ENCODE results near the gene OLFM3. TPM values are rescaled to one million over a fixed set of nuclear protein-coding genes. Genes with fewer than 3 reads are reported as not detected.

Gene OLFM3
- total RNA-seq, 1 donor from 2014 or later = 3.8 TPM

DNA sequence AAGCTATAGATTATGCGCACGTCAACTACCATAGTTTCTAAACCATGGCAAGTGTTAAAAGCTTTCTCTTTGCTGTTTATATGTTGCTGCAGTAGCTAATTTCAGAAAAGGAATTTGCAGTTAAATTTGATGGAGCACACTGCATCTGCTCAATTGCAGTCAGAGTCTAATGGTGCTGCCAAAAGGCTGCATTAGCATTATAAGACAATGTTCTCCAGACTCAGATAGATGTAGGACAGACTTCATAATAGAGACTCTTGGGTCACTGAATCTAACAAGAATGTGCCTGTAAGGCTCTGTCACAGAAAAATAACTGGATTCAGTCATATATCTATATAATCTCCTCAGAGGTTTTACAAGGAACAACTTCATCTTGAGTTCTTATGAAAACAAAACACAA, 198.3 kb downstream of the OLFM3 start:
- no peaks in the 10 kb centered on the region for H3K27me3 Mint-ChIP-seq
- no peak for DNase-seq (ENCODE audit: extremely low spot score, unreplicated experiment)
- H3K9me3 Mint-ChIP-seq = no peaks in the 10 kb centered on the region
- no peak overlapping the region for H3K27ac Mint-ChIP-seq
- H3K4me3 Mint-ChIP-seq = no peak overlapping the region
- H3K36me3 Mint-ChIP-seq = no peaks in the 10 kb centered on the region
- TF ChIP-seq CTCF (conservative IDR thresholded peaks at IDR 0.05) = no peak
- H3K4me1 Mint-ChIP-seq (ENCODE audit: unreplicated experiment) = peaks cover 5% of the 10 kb centered on the region

DNA sequence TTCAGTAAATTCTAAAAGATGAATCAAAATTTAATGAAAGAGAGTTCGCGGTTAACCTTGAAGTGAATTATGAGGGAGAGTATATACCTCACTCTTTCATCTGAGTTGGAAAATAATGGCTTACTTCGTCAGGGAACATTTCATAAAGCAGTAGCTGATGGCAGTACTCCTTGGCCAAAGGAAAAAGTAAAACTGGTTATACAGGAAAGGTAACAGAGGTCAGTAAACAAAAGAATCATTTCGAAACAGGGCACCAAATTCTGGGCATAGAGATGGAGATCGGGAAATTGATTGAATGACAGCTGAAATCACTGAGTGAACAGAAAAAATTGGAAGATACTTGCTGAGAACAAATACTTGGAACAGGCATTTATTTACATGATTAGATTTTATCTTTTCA, 199.0 kb downstream of the OLFM3 start:
- TF ChIP-seq CTCF (conservative IDR thresholded peaks at IDR 0.05) = no peak
- no peaks in the 10 kb centered on the region for H3K36me3 Mint-ChIP-seq

DNA sequence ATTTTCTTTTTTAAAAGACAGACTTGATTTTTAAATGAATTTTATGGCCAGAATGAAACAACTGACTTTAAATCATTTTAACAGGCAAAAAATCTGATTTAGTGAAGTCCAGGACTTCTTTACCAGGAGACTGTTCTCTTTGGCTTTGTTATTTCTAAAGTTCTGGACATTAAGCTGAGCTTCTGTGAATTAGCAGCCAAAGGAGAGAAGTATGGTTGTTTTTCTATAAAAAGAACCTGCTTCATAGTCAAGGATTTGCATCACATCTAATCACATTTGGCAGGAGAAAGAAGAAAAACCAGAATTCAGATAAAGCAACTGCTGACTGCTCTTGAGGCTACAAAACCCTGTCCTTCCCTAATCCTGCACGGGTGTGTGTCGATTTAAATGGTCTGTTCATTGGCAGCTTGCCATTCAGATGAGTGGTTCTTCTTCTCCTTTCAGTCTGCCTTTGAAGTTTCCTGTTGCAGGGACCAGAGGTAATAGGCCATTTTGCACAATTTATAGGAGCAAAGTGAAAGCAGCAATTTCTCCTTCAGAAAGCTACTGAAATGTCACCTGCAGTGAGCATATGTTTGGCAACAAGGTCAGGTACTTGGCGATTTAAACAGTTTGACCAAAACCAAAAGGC, 215.4 kb downstream of the OLFM3 start:
- no peaks in the 10 kb centered on the region for H3K27me3 Mint-ChIP-seq
- H3K36me3 Mint-ChIP-seq = no peaks in the 10 kb centered on the region
- H3K4me1 Mint-ChIP-seq (ENCODE audit: unreplicated experiment) = peaks cover 7% of the 10 kb centered on the region
- DNase-seq (ENCODE audit: extremely low spot score, unreplicated experiment) = no peak
- TF ChIP-seq CTCF (conservative IDR thresholded peaks at IDR 0.05) = no peak
- H3K9me3 Mint-ChIP-seq = no peaks in the 10 kb centered on the region
- H3K4me3 Mint-ChIP-seq = no peak overlapping the region
- no peak overlapping the region for H3K27ac Mint-ChIP-seq

More for the DNA sequence above, 199.0 kb downstream of the OLFM3 start:
- Mint-ChIP-seq H3K4me1 (ENCODE audit: unreplicated experiment) (peaks cover 5% of the 10 kb centered on the region), H3K27ac (peak overlapping the region; percentile 29), H3K27me3 (no peaks in the 10 kb centered on the region), H3K4me3 (peak overlapping the region; percentile 2), H3K9me3 (no peaks in the 10 kb centered on the region)
- DNase-seq (ENCODE audit: extremely low spot score, unreplicated experiment) = no peak

- no peak for DNase-seq (ENCODE audit: extremely low spot score, unreplicated experiment)
- H3K36me3 Mint-ChIP-seq = no peaks in the 10 kb centered on the region
- TF ChIP-seq CTCF (conservative IDR thresholded peaks at IDR 0.05) = peak; percentile 70
- H3K27ac Mint-ChIP-seq = no peak overlapping the region
- H3K9me3 Mint-ChIP-seq = no peaks in the 10 kb centered on the region
- H3K4me3 Mint-ChIP-seq = no peak overlapping the region
- H3K4me1 Mint-ChIP-seq (ENCODE audit: unreplicated experiment) = no peaks in the 10 kb centered on the region
- H3K27me3 Mint-ChIP-seq = no peaks in the 10 kb centered on the region
Measured at GRCh38 chr1:101769520-101769919, 227.2 kb downstream of the OLFM3 start.

GRCh38 chr1:101757985-101758384, 238.7 kb downstream of the OLFM3 start:
- no peak overlapping the region for H3K27ac Mint-ChIP-seq
- H3K36me3 Mint-ChIP-seq = no peaks in the 10 kb centered on the region

More at GRCh38 chr1:101757985-101758384, 238.7 kb downstream of the OLFM3 start:
- TF ChIP-seq CTCF (conservative IDR thresholded peaks at IDR 0.05) = no peak
- Mint-ChIP-seq H3K4me1 (ENCODE audit: unreplicated experiment) (no peaks in the 10 kb centered on the region), H3K27me3 (no peaks in the 10 kb centered on the region), H3K9me3 (no peaks in the 10 kb centered on the region), H3K4me3 (no peak overlapping the region)
- DNase-seq (ENCODE audit: extremely low spot score, unreplicated experiment) = no peak

Data from type B pancreatic cell (in vitro differentiated cells).